Heart right ventricle (tissue), 16 donors: ENCODE results near the gene HOXA13. TPM values are rescaled to one million over a fixed set of nuclear protein-coding genes. Genes with fewer than 3 reads are reported as not detected.

ENCODE experiments used
- ATAC-seq, 8 donors: fragments of 200-7000 bp; cut with Tn5 transposase; one replicate each; pipeline ENCODE4 v1.9.1; 2020; ENCODE audit warnings: mild to moderate bottlenecking in 8 of 8, moderate library complexity in 8 of 8, moderate number of reproducible peaks in 1 of 8
- DNase-seq, 2 donors: peaks; one replicate each; pipeline ENCODE4 v3.0.0-alpha.2; 2020
- H3K27ac ChIP-seq, 10 donors: fragments of 200-600 bp; sonication (generic) in 2 of 10; one replicate each; pipeline versions ENCODE4 v1.5.0 to v1.8.0; 2020 to 2022; ENCODE audit warnings: mild to moderate bottlenecking in 3 of 10
- H3K27me3 ChIP-seq, 7 donors: fragments of 200-600 bp; one replicate each; pipeline ENCODE4 v1.8.0; 2021 to 2022; ENCODE audit warnings: mild to moderate bottlenecking in 2 of 7
- H3K36me3 ChIP-seq, 9 donors: fragments of 200-600 bp; sonication (generic) in 1 of 9; one replicate each; pipeline versions ENCODE4 v1.5.0 to v1.8.0; 2020 to 2022; ENCODE audit warnings: mild to moderate bottlenecking in 2 of 9
- H3K4me1 ChIP-seq, 9 donors: fragments of 200-600 bp; sonication (generic) in 1 of 9; one replicate each; pipeline versions ENCODE4 v1.5.0 to v1.8.0; 2020 to 2022; ENCODE audit warnings: mild to moderate bottlenecking in 4 of 9
- H3K4me3 ChIP-seq, 10 donors: fragments of 200-600 bp; sonication (generic) in 2 of 10; one replicate each; pipeline versions ENCODE4 v1.5.0 to v1.8.0; 2020 to 2022; ENCODE audit warnings: mild to moderate bottlenecking in 7 of 10, moderate library complexity in 2 of 10
- H3K9me3 ChIP-seq, 11 donors: fragments of 200-600 bp in 10 of 11; sonication (generic) in 2 of 11; one replicate each; pipeline versions ENCODE4 v1.5.0 to v1.8.0; 2013 to 2022; ENCODE audit warnings: mild to moderate bottlenecking in 2 of 11, control low read depth in 1 of 11, moderate library complexity in 1 of 11
- WGBS, 2 donors: extraction: QIAGEN DNeasy Blood & Tissue Kit; methylation state at CpG; one replicate each; pipeline ENCODE4 v1.1.7; 2013; ENCODE audit warnings: inconsistent platforms in 1 of 2; 5-methylcytosine and 5-hydroxymethylcytosine counted together
- intact Hi-C, 10 donors: fragments of 100-400 bp; cut with DNase I; formaldehyde crosslinking; loops; one replicate each; pipeline versions ENCODE4 v1.11.1 to v1.14.2; 2022
- polyA plus RNA-seq, 2 donors: library from polyadenylated mRNA; stranded (reverse); fragments of 200-250 nt; gene quantifications; one replicate each; pipeline ENCODE4 v1.2.3, GENCODE V29; 2013
- total RNA-seq, 10 donors: library from RNA; stranded (reverse); fragmentation: NEBNext Ultra II Directional in 3 of 10; extraction: Animal tissue kit (Norgen Biotek cat#: 25700) in 3 of 10; gene quantifications; one replicate each; pipeline versions ENCODE4 v1.2.1 to v1.2.4, GENCODE V29; 2021 to 2023
- TF ChIP-seq, protein P1 (sequence below), 9 donors: fragments of 200-600 bp; sonication (generic) in 2 of 9; IDR thresholded peaks; one replicate each; pipeline versions ENCODE4 v1.5.0 to v1.8.0; 2021 to 2022; ENCODE audit warnings: antibody characterized with exemption in 9 of 9, mild to moderate bottlenecking in 5 of 9, moderate library complexity in 1 of 9
- donor health status: Arrhythmogenic right ventricular cardiomyopathy.
- donor health status: ischemic (EF 13 %, LVEDD 7.1; RV severe dilation, severe dysfunction).
- donor health status: healthy with polysubstance abuse.
- donor health status: DM: no; HTN: yes; CAD: no.
- donor health status: DM: no; HTN: no; CAD: no.
- donor health status: ischemic (EF 25% LVEDD 6.9; RV normal size, moderate dysfunction).
- donor health status: ischemic (EF 25% LVEDD 5.7; RV mildly dilated, moderate dysfunction).
- donor health status: healthy.
- donor health status: DM: yes; HTN: yes; CAD: no.
- donor health status: Ischemic cardiomyopathy.
- donor health status: ischemic (EF 35%, LVEDD 5.7; RV mildly dilated, moderate dysfunction).
- donor health status: nonischemic (EF 11% LVEDD 7.7; RV severe dilation, severe dysfunction).
- donor health status: DM: yes; HTN: yes; CAD: no.
- donor health status: PGD.
- donor health status: ischemic (EF 29% LVEDD 5.4; RV normal size, mild dysfunction).
- donor health status: nonischemic (EF 23%, LVEDD 6.1; RV moderate dilation, normal function).

Gene HOXA13
- total and polyA plus RNA-seq, 12 donors, result not detected

DNA sequence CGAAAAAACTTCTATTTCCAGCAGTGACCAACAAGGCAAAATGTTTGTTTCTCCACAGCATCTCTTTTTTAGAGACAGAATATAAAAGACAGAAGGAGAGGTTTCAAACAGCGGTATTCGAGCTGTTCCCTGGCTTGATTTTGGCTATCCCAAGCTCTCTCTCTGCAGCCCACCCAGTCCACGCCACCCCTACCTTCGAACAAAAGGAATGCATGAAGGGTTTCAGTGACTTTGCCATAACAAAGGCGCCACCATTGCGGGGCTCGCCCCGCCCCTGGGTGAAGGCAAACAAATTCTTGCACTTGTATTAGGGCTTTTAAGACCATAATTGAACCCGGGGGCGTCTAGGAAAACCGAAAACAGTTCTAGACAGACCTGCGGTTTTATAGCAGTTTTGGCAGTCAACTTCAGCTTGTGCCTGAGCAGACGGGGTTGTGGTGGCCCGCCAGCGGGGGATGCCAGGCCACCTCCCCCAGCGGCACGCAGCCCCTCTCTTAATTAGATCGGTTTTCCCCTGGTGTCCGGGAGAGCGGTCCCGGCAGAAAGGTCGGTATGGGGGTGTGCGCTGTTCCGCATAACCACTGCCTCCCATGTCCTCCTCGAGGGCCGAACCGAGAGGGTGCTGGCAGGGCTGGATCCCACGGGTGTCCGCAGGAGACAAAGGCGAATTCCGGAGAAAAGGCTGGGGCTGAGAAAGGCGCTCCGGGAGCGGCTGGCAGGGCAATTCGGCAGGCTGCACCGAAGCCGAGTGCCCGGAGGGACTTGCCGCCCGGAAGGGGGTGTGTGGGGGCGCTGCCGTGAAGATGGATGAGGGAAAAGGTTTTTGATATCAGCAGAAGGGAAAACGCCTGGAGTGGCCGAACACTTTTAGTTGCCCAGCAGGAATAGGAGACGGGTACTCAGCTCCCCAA is 12.2 kb downstream of the HOXA13 start:
- Histone ChIP-seq H3K9me3 (no peaks in the 10 kb centered on the region), H3K27ac (no peak overlapping the region), H3K36me3 (no peaks in the 10 kb centered on the region), H3K27me3 (peaks cover 75 to 100% (median 100%) of the 10 kb centered on the region in 7 donors), H3K4me1 (peaks cover 12 to 64% (median 40%) of the 10 kb centered on the region in 9 donors), H3K4me3 (peak overlapping the region in 5 of 10 donors; percentile 8 to 39 (median 23))
- TF ChIP-seq, protein P1, sequence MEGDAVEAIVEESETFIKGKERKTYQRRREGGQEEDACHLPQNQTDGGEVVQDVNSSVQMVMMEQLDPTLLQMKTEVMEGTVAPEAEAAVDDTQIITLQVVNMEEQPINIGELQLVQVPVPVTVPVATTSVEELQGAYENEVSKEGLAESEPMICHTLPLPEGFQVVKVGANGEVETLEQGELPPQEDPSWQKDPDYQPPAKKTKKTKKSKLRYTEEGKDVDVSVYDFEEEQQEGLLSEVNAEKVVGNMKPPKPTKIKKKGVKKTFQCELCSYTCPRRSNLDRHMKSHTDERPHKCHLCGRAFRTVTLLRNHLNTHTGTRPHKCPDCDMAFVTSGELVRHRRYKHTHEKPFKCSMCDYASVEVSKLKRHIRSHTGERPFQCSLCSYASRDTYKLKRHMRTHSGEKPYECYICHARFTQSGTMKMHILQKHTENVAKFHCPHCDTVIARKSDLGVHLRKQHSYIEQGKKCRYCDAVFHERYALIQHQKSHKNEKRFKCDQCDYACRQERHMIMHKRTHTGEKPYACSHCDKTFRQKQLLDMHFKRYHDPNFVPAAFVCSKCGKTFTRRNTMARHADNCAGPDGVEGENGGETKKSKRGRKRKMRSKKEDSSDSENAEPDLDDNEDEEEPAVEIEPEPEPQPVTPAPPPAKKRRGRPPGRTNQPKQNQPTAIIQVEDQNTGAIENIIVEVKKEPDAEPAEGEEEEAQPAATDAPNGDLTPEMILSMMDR (IDR thresholded peaks at IDR 0.05), result no peak
- no peak for DNase-seq
- 5 to 7% methylated on average over 46 of the region's 46 CpGs for WGBS, 2 donors
- intact Hi-C loops, result no loop called here
- no peak for ATAC-seq

DNA sequence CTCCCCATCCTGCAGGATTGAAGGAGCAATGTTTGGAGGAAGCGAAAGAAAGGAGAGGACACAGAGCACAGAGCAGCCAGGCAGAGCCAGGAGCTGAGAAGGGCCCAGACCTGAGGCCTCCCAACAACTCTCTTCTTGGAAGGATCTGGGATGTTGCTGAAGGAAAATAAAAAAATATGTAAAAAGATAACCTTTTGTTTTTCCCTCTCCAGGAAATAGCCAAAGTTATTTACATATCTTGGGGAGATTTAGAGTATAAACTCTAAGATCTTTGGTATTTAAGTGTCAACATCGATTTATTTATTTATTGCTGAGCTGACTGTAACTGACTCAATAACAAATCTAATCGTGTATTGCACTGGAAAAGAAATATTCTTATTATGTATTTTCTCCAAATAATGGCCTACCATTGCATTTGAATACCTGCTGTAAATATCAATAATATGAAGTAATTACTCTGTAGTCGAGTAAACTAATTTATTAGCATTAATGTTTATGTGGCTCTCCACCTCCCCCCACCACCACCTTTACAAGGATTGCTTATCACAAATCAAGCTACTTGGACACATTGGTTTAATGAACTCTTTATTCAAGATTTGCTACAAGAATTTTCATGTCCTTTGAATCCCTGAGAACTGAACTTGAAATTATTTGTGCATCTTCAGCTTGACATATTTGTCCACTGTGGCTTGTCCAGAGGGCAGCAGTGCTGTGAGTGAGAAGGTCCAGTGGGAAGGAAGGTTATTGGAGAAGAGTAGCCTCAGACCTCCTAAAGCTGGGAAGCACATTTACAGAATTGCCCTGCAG is 13.0 kb downstream of the HOXA13 start:
- DNase-seq, result no peak
- WGBS, 2 donors, result 23 to 30% methylated on average over 4 of the region's 4 CpGs
- intact Hi-C loops, result no loop called here
- Histone ChIP-seq H3K27ac (no peak overlapping the region), H3K4me1 (peaks cover 8 to 56% (median 36%) of the 10 kb centered on the region in 9 donors), H3K9me3 (no peaks in the 10 kb centered on the region), H3K4me3 (no peak overlapping the region), H3K36me3 (no peaks in the 10 kb centered on the region), H3K27me3 (peaks cover 73 to 100% (median 100%) of the 10 kb centered on the region in 7 donors)
- TF ChIP-seq, protein P1 (IDR thresholded peaks at IDR 0.05), result no peak
- no peak for ATAC-seq

DNA sequence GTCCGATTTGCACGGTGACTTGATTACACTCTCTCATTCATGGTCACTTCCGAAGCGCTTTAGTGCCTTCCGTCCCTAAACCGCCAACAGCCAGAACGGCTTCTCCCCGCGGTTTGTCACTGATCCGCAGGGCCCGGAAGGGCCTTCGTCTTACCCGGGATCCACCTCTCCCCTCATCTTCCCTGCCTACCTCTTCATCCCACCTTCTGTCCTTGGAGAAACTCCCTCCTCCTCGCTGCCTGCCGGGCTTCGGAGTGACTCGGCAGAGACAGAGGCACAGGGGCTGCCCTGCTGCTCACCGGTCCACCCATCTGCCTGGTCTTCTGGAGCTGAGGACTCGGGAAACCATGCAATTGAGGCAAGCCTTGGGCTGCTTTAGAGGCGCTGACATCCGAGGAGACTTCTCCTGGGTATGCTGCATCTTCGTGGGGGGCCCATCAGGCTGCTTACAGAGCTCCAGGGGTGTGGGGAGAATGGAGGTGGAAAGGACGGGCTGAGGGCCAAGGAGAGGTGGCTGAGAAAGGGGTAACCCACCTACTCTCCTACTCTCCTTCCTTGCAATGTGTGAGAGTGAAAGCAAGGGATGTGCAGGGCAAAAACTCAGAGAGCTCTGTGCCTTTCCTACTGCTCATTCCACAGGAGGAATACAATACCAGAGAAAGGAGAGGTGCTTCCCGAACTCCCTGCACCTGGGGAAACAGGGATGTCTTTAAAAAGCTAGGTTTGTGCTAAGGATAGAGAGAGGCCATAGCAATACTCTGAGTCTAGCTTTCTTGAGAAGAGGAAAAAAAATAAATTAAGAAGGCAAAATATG is 13.8 kb downstream of the HOXA13 start:
- Histone ChIP-seq H3K36me3 (no peaks in the 10 kb centered on the region), H3K27me3 (peaks cover 67 to 100% (median 100%) of the 10 kb centered on the region in 7 donors), H3K27ac (no peak overlapping the region), H3K4me1 (peaks cover 8 to 53% (median 36%) of the 10 kb centered on the region in 9 donors), H3K9me3 (no peaks in the 10 kb centered on the region), H3K4me3 (no peak overlapping the region)
- TF ChIP-seq, protein P1 (IDR thresholded peaks at IDR 0.05), result no peak
- no peak for ATAC-seq
- intact Hi-C loops, result no loop called here
- 6 to 9% methylated on average over 24 of the region's 24 CpGs for WGBS, 2 donors
- no peak for DNase-seq
